Esophagus squamous epithelium (tissue), 5 donors: ENCODE measurements around the gene NAT9. TPM values are rescaled to one million over a fixed set of nuclear protein-coding genes. Genes with fewer than 3 reads are reported as not detected.

Experiments used
- DNase-seq: peaks from one replicate; lab custom pipeline; 2025; lab: John Stamatoyannopoulos, UW
- H3K27ac ChIP-seq, 4 donors: fragments of 200-600 bp; sonication (generic); one replicate each; pipeline ENCODE4 v1.5.1; 2016 to 2019; ENCODE audit warnings: mild to moderate bottlenecking in 1 of 4
- H3K27me3 ChIP-seq, 4 donors: fragments of 200-600 bp; sonication (generic); 1 replicate in 3 of 4; 2 replicates in 1 of 4; pipeline versions ENCODE4 v1.5.1 to v1.6.0; 2017 to 2021; ENCODE audit warnings: antibody characterized with exemption in 1 of 4
- H3K36me3 ChIP-seq, 3 donors: fragments of 200-600 bp; sonication (generic); one replicate each; pipeline ENCODE4 v1.5.1; 2016 to 2019
- H3K4me1 ChIP-seq, 3 donors: fragments of 200-600 bp; sonication (generic); one replicate each; pipeline ENCODE4 v1.5.1; 2017 to 2019
- H3K4me3 ChIP-seq, 4 donors: fragments of 200-600 bp; sonication (generic); 1 replicate in 3 of 4; 2 replicates in 1 of 4; pipeline ENCODE4 v1.5.1; 2016 to 2019; ENCODE audit warnings: mild to moderate bottlenecking in 2 of 4, moderate library complexity in 1 of 4
- H3K9me3 ChIP-seq, 3 donors: fragments of 200-600 bp; sonication (generic); one replicate each; pipeline ENCODE4 v1.5.1; 2016 to 2019
- POLR2A ChIP-seq, 4 donors: fragments of 450-650 bp; IDR thresholded peaks; one replicate each; pipeline ENCODE4 v1.6.1; 2017; ENCODE audit warnings: antibody characterized with exemption in 4 of 4, mild to moderate bottlenecking in 4 of 4, moderate library complexity in 3 of 4
- WGBS, 2 donors: methylation state at CpG; one replicate each; pipeline ENCODE4 v1.1.5; 2018; 5-methylcytosine and 5-hydroxymethylcytosine counted together
- intact Hi-C: fragments of 100-400 bp; cut with DNase I; formaldehyde crosslinking; loops from one replicate; pipeline ENCODE4 v1.15.0; 2022
- total RNA-seq, 4 donors: library from RNA; depleted of rRNA; stranded (reverse); fragments of >200 nt; gene quantifications; one replicate each; pipeline ENCODE4 v1.1.0, GENCODE V29; 2016
- TF ChIP-seq, protein P1 (sequence below), 6 experiments: fragments of 450-650 bp in 4 of 6; fragments of 200-600 bp in 2 of 6; sonication (generic) in 2 of 6; IDR thresholded peaks; one replicate each; pipeline ENCODE4 v1.5.1; 2016 to 2019; ENCODE audit warnings: antibody characterized with exemption in 6 of 6, mild to moderate bottlenecking in 4 of 6, moderate library complexity in 4 of 6
- donor health status: DM: yes; HTN: yes; CAD: no.

Gene NAT9
- total RNA-seq, 4 donors from 2014 or later: 17.3 to 29.8 (median 24.5) TPM

- no peak for DNase-seq
- intact Hi-C loops: no loop called here
- TF ChIP-seq, protein P1, sequence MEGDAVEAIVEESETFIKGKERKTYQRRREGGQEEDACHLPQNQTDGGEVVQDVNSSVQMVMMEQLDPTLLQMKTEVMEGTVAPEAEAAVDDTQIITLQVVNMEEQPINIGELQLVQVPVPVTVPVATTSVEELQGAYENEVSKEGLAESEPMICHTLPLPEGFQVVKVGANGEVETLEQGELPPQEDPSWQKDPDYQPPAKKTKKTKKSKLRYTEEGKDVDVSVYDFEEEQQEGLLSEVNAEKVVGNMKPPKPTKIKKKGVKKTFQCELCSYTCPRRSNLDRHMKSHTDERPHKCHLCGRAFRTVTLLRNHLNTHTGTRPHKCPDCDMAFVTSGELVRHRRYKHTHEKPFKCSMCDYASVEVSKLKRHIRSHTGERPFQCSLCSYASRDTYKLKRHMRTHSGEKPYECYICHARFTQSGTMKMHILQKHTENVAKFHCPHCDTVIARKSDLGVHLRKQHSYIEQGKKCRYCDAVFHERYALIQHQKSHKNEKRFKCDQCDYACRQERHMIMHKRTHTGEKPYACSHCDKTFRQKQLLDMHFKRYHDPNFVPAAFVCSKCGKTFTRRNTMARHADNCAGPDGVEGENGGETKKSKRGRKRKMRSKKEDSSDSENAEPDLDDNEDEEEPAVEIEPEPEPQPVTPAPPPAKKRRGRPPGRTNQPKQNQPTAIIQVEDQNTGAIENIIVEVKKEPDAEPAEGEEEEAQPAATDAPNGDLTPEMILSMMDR (IDR thresholded peaks at IDR 0.05): no peak
- TF ChIP-seq POLR2A (IDR thresholded peaks at IDR 0.05): no peak
- 76 to 88% methylated on average over 4 to 7 of the region's 16 CpGs for WGBS, 2 donors
- peak overlapping the region in 2 of 4 donors; percentile 91 to 96 for H3K27ac ChIP-seq
- H3K27me3 ChIP-seq: no peaks in the 10 kb centered on the region
- H3K9me3 ChIP-seq: no peaks in the 10 kb centered on the region
- peaks cover 43 to 96% (median 51%) of the 10 kb centered on the region in 3 donors for H3K4me1 ChIP-seq
- H3K4me3 ChIP-seq: no peak overlapping the region
- H3K36me3 ChIP-seq: peaks cover 0 to 72% (median 7%) of the 10 kb centered on the region in 3 donors
These were observed 12.4 kb downstream of the NAT9 start for GRCh38 chr17:74763565-74764387.

- Histone ChIP-seq H3K4me1 (peaks cover 49 to 96% (median 58%) of the 10 kb centered on the region in 3 donors), H3K27ac (peak overlapping the region; percentile 87 to 96 (median 90)), H3K27me3 (no peaks in the 10 kb centered on the region), H3K9me3 (no peaks in the 10 kb centered on the region), H3K36me3 (peaks cover 0 to 54% (median 0%) of the 10 kb centered on the region in 3 donors), H3K4me3 (no peak overlapping the region)
- TF ChIP-seq, protein P1 (IDR thresholded peaks at IDR 0.05): no peak
- TF ChIP-seq POLR2A (IDR thresholded peaks at IDR 0.05): no peak
- no peak for DNase-seq
- WGBS, 2 donors: 95% methylated on average over 4 of the region's 11 CpGs; no CpG with 5 or more reads in 1 of the 2 donors
- intact Hi-C loops: no loop called here
These were observed 14.2 kb downstream of the NAT9 start for GRCh38 chr17:74761931-74762330.

DNA sequence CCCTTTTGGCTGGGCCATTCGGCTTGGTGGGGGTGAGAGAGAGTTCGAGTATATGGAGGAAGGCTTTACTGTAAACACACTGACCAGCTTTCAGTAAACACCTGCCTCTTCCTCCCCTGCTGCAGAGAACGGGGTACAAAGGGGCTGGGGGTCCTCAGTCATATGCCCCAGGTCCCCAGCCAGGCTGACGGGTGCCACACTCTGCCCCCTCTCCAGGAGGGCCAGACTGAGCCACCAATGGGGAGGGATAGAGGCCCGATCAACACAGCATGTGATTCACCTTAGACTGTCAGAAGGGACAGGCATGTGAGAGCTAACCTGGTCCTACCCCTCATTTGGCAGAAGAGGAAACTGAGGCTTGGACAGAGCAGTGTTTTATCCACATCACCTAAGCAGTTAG lies 14.7 kb downstream of the NAT9 start:
- Histone ChIP-seq H3K27ac (peak overlapping the region; percentile 87 to 96 (median 90)), H3K9me3 (no peaks in the 10 kb centered on the region), H3K4me1 (peaks cover 52 to 96% (median 62%) of the 10 kb centered on the region in 3 donors), H3K27me3 (no peaks in the 10 kb centered on the region), H3K36me3 (peaks cover 0 to 49% (median 0%) of the 10 kb centered on the region in 3 donors), H3K4me3 (peak overlapping the region in 2 of 4 donors; percentile 32 to 47)
- 55 to 66% methylated on average over 4 to 5 of the region's 5 CpGs for WGBS, 2 donors
- TF ChIP-seq POLR2A (IDR thresholded peaks at IDR 0.05): no peak
- TF ChIP-seq, protein P1 (IDR thresholded peaks at IDR 0.05): no peak
- no peak for DNase-seq
- intact Hi-C loops: no loop called here

DNA sequence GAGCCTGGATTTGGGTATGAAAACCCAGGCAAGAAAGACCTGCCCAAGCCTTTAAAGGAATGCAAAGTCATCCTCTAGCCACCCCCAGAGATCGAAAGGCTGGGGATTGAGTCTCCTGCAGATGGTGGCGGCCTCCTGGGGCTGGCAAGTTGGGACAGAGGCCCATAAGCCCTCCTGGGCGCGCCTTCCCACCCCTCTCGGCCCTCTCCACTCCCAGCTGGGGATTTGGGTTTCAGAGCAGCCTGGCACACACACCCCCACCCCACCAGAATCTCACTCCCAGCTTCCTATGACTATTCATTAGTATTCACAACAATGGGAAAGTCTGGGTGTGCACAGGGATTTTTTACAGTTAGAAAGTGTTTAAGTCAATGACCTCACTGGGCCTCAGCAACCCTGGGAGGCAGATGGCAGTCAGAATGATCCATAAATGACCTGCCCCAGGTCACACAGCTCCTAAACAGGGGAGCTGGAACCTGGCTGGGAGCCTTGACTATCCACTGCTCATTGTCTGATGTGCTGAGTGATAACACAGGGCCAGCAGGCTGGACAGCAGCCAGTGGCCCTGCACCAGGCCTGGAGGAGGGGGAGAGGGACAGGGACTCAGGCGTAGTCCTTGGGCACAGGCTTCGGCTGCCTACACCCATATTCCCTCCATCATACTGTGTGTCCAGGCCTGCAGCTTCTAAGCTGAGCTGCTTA lies 15.6 kb downstream of the NAT9 start:
- no peak for DNase-seq
- H3K4me1 ChIP-seq: peaks cover 55 to 96% (median 64%) of the 10 kb centered on the region in 3 donors
- H3K9me3 ChIP-seq: no peaks in the 10 kb centered on the region
- intact Hi-C loops: no loop called here
- no peaks in the 10 kb centered on the region for H3K27me3 ChIP-seq
- 41 to 68% methylated on average over 5 to 6 of the region's 7 CpGs for WGBS, 2 donors
- peak overlapping the region in 3 of 4 donors; percentile 23 to 47 (median 32) for H3K4me3 ChIP-seq
- peaks cover 0 to 41% (median 0%) of the 10 kb centered on the region in 3 donors for H3K36me3 ChIP-seq
- TF ChIP-seq, protein P1 (IDR thresholded peaks at IDR 0.05): no peak
- no peak for TF ChIP-seq POLR2A (IDR thresholded peaks at IDR 0.05)
- H3K27ac ChIP-seq: peak overlapping the region; percentile 87 to 96 (median 90)
